Measurements from ENCODE around the gene ETFB.

Gene ETFB

GRCh38 chr19:51329411-51329810 is 36.8 kb downstream of the ETFB start:
- no peak for DNase-seq

- peak in 5 of 56 donors; percentile 15 to 24 (median 20) for DNase-seq
Measured at GRCh38 chr19:51327066-51328001, 38.9 kb downstream of the ETFB start.

- no peak for DNase-seq
Measured at GRCh38 chr19:51326216-51327065, 39.7 kb downstream of the ETFB start.

GRCh38 chr19:51325161-51325976 is 40.8 kb downstream of the ETFB start:
- no peak for DNase-seq

- DNase-seq: no peak
Measured at GRCh38 chr19:51324167-51324481, 42.1 kb downstream of the ETFB start.

GRCh38 chr19:51323481-51324166 is 42.6 kb downstream of the ETFB start:
- DNase-seq: no peak

- no peak for DNase-seq
Measured at GRCh38 chr19:51321799-51322198, 44.4 kb downstream of the ETFB start.

- DNase-seq: peak in 15 of 56 donors; percentile 5 to 65 (median 26)
Measured at GRCh38 chr19:51320280-51320657, 45.9 kb downstream of the ETFB start.

GRCh38 chr19:51319649-51320279 is 46.4 kb downstream of the ETFB start:
- DNase-seq: no peak

GRCh38 chr19:51318687-51319648 is 47.2 kb downstream of the ETFB start:
- no peak for DNase-seq

GRCh38 chr19:51317968-51318367 is 48.2 kb downstream of the ETFB start:
- no peak for DNase-seq

GRCh38 chr19:51317376-51317775 is 48.8 kb downstream of the ETFB start:
- no peak for DNase-seq

GRCh38 chr19:51316688-51317087 is 49.5 kb downstream of the ETFB start:
- DNase-seq: no peak

- DNase-seq: peak in 17 of 56 donors; percentile 7 to 71 (median 19)
Measured at GRCh38 chr19:51311351-51312257, 54.6 kb downstream of the ETFB start, which contains the start of gene IGLON5. TSS of gene IGLON5 (plus strand) at chr19:51311644. CDS start at chr19:51311848, 204 bp downstream.

GRCh38 chr19:51305479-51305878 is 60.7 kb downstream of the ETFB start:
- DNase-seq: no peak

- DNase-seq: no peak
Measured at GRCh38 chr19:51301266-51301665, 64.9 kb downstream of the ETFB start.

GRCh38 chr19:51297406-51297805 is 68.8 kb downstream of the ETFB start:
- DNase-seq: no peak

All from amygdala (tissue), 56 donors.